ENCODE results near the gene CALCR. TPM values are rescaled to one million over a fixed set of nuclear protein-coding genes. Genes with fewer than 3 reads are reported as not detected.
A peak's percentile ranks its signal among the peaks of the same experiment; 100 is the strongest.

The CALCR gene
- total RNA-seq, 1 experiment from 2014 or later: 0.32 TPM

DNA sequence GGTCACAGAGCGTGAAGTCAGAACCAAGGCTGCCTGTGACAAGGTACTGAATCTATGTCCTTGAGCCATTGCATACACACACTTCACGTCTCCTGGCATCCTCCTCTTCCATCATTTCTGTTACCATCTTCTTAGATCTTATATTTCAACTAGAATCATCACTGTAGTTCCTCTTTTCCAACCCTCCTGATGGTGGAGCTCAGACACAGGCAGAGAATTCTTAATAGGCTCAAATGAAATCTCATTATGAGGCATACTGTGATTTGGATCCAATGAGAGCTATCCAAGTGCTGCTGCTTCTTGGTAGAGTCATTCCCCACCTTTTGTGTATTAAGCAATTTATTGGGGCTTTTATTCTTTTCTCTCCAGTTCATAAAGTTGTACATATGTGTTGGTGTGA is 113.2 kb downstream of the CALCR start:
- DNase-seq (ENCODE audit: extremely low read depth, low read depth): no peak

DNA sequence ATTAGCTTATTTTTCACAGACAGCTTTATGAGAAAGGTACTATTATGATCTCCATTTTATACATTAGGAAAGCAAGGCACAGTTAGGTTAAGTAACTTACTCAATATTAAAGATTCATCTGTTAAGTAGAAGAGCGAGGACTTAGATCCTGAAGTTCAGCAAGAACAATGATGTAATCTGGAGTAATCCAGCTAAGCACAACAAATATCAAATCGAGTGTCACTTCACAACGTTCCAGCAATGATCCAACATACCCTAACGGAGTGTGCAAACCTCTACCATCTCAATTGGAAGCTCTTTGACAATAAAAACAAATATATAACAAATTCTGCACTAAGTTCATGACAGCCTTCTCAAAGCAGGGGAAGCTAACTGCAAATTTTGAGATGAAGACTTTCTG is 121.3 kb downstream of the CALCR start:
- peak; percentile 25 for DNase-seq (ENCODE audit: extremely low read depth, low read depth)

- no peak for DNase-seq (ENCODE audit: extremely low read depth, low read depth)
Measured at GRCh38 chr7:93448176-93448575, 126.3 kb downstream of the CALCR start.

DNA sequence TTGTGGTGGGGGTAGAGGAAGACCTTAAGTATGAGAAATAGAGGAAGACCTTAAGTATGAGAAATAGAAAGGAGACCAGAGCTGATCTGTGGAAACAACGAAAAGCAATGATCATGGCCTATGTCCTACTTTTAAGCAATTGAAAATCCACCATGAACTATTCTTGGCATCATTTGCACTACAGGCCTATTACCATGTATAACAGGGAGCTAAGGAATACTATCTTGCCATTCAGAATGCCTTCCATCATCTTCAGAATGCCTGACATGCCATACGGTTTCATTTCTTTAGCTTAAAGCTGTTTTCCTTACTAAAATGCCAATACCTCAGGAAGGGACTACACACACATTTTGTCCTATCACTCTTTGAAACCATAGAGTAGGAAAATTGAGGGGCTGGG is 127.0 kb downstream of the CALCR start:
- DNase-seq (ENCODE audit: extremely low read depth, low read depth): no peak

DNA sequence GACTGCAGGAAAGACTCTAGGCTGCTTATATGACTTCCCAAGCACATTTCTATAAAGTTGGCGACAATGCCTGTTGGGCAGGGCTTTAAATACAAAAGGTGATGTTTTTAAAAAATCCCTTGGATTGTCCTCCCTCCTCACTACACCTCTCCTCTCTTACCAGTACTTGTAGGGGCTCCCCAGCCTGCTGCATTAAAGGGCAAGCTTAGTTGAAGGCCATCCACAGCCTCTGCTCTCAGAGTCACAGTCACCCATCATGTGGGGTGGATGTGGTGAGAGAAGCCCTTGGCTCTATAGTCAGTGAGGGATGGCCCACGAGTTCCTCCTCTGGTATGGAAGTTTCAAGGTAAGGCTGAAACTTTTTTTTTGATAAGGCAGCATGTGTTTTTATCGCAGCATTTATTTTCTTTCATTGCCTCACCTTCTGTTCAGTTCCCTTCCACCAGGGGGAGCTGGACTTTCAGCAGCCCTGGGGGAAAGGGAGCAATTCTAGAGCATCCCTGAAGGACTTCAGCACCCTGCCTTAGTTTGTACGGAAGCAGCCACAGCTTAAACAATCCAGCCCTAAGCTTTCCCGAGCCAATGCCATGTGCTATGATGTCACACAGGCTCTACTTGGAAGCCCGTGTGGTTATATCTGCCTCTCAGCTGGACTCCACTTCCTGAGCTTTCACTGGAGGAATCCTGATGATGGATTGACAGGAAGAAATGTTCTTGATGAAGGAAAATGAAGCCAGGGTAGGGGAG is 131.9 kb downstream of the CALCR start:
- peak; percentile 25 for DNase-seq (ENCODE audit: extremely low read depth, low read depth)

DNA sequence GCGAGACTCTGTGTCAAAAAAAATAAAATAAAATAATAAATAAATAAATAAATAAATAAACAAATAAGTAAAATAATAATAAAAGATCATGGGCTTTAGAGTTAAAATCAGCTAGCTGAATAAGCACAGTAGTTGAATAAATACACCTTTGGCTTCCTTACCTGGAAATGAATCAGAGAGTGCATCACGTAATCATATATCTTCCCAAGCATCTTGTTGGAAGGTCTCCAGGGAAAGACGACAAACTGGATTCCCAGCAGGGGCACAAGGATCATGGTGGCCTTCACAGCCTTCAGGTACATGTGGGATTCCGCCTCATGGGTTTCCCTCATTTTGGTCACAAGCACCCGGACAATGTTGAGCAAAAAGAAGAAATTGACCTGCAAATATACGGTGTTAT is 138.7 kb downstream of the CALCR start:
- no peak for DNase-seq (ENCODE audit: extremely low read depth, low read depth)

DNA sequence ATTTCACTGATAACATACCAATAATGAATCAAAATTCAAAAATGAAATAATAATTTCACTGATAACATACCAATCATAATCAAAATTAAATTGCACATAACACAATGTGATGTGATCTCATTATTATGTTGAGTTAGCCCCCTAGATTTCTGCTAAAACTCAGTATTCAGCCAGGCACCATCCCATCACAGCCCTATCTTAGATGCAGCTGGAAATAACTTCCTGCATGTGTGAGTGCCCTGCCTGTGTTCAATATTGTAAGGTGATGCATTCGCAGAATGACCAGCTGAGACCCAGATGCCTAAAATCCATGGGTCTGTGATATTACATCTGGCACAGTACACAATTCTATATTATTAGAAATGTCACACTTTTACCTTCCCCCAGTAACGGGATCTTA is 142.4 kb downstream of the CALCR start:
- DNase-seq (ENCODE audit: extremely low read depth, low read depth): no peak

GRCh38 chr7:93430917-93431588 is 143.5 kb downstream of the CALCR start:
- DNase-seq (ENCODE audit: extremely low read depth, low read depth): no peak

- no peak for DNase-seq (ENCODE audit: extremely low read depth, low read depth)
Measured at GRCh38 chr7:93429563-93429962, 145.0 kb downstream of the CALCR start.

- no peak for DNase-seq (ENCODE audit: extremely low read depth, low read depth)
Measured at GRCh38 chr7:93427107-93427506, 147.4 kb downstream of the CALCR start.

- no peak for DNase-seq (ENCODE audit: extremely low read depth, low read depth)
Measured at GRCh38 chr7:93426155-93426696, 148.3 kb downstream of the CALCR start.

- no peak for DNase-seq (ENCODE audit: extremely low read depth, low read depth)
Measured at GRCh38 chr7:93414574-93414973, 159.9 kb downstream of the CALCR start.

DNA sequence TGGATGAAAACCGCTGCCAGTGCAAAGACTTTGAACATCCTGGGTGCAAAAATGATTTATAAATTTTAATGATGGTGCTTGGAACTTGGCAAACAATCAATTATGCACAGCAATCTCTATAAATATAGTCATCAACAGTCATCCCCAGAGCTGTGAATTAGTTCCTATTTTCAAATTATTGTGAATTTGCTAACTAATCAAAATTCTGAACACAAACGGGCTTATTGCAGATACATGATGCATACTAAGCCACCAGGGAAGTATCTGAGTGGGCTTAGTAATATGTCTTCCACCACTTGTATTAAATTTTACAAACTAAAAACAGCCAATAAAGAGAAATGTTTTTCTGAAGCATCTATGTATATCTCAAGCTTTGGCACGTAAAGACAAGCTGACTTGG is 165.2 kb downstream of the CALCR start:
- no peak for DNase-seq (ENCODE audit: extremely low read depth, low read depth)

DNA sequence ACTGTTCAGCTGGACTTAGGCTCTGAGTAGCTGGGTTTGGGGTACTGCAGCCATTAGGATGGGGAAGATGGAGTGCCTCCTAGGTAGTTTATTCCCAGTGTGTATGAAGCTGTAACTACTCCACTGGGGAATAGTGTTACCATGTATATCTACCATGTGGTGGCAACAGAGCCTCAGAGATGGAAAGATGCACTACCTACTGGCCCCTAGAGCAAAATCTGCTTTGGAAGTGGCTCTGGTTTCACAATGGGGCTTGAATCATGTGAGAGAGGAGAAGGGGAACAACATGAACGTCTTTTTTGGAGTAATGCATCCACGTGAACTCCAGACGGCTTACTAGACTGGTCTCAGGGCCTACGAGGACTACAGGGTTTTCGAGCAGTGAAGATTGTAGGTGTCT is 167.3 kb downstream of the CALCR start:
- DNase-seq (ENCODE audit: extremely low read depth, low read depth): no peak

- DNase-seq (ENCODE audit: extremely low read depth, low read depth): peak; percentile 8
Measured at GRCh38 chr7:93402944-93403343, 171.6 kb downstream of the CALCR start.

GRCh38 chr7:93399642-93400041 is 174.9 kb downstream of the CALCR start:
- no peak for DNase-seq (ENCODE audit: extremely low read depth, low read depth)

DNA sequence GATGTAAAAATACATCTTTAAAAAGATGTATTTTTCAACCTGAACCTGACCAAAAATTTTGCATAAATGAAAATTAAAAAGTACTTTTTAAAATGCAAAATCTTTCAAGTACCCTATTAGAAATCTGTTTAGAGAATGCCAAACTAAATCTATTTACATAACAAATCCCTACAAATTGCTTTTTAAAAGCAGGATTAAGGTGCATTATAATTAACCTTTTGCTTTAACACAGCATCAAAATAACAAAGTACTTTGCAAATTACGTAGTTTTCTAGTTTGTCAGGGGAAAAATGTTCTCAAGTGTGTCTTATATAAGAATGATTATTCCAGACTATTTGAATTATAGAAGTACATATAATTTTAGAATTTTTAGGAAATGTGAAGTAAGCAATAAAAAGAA is 181.5 kb downstream of the CALCR start:
- DNase-seq (ENCODE audit: extremely low read depth, low read depth): no peak

- no peak for DNase-seq (ENCODE audit: extremely low read depth, low read depth)
Measured at GRCh38 chr7:93390660-93391059, 183.9 kb downstream of the CALCR start.

- no peak for DNase-seq (ENCODE audit: extremely low read depth, low read depth)
Measured at GRCh38 chr7:93382362-93382761, 192.2 kb downstream of the CALCR start.

- no peak for DNase-seq (ENCODE audit: extremely low read depth, low read depth)
Measured at GRCh38 chr7:93378131-93378760, 196.3 kb downstream of the CALCR start.

DNA sequence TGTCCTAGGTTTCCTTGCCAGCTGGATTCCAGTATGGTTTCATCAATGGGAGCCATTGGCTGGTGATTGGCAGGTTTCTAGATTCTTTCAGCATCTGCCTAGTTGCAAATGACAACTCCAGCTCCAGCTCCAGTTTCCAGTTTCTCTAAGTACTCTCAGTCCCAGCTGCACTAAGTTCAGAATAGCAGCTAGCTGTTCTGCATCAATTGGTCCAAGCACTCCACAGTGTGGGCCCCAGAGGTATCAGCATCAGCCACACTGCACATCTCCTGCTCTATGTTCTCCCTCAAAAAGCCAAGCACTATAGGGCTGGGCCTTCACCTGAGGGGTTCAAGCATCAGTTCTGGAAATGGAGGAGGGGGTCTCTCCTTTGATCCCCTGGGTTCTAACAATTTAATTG is 198.9 kb downstream of the CALCR start:
- DNase-seq (ENCODE audit: extremely low read depth, low read depth): no peak

Data from NCI-H460 (cell line).